ENCODE results near the gene SLC2A4. TPM values are rescaled to one million over a fixed set of nuclear protein-coding genes. Genes with fewer than 3 reads are reported as not detected.

SLC2A4 gene
- total RNA-seq, 2 donors from 2014 or later = 1.2 to 7.7 TPM

- no peak for TF ChIP-seq CTCF (IDR thresholded peaks at IDR 0.05)
- no peak for DNase-seq (ENCODE audit: low spot score)
- Histone ChIP-seq H3K9me3 (no peaks in the 10 kb centered on the region), H3K36me3 (peaks cover 38% of the 10 kb centered on the region), H3K27ac (no peak overlapping the region), H3K27me3 (replicated peaks; ENCODE audit: insufficient read depth) (no peaks in the 10 kb centered on the region), H3K4me3 (no peak overlapping the region), H3K4me1 (ENCODE audit: control insufficient read depth in 1 of 2, low read depth in 2 of 2) (peaks cover 3 to 17% of the 10 kb centered on the region in 2 donors)
- ATAC-seq (ENCODE audit: insufficient number of reproducible peaks, low FRiP score, low read depth) = no peak
Observed at GRCh38 chr17:7326186-7326585, 44.7 kb downstream of the SLC2A4 start.

- Histone ChIP-seq H3K27ac (no peak overlapping the region), H3K36me3 (peaks cover 29% of the 10 kb centered on the region), H3K4me3 (no peak overlapping the region), H3K9me3 (no peaks in the 10 kb centered on the region), H3K4me1 (ENCODE audit: control insufficient read depth in 1 of 2, low read depth in 2 of 2) (peaks cover 3 to 17% of the 10 kb centered on the region in 2 donors), H3K27me3 (replicated peaks; ENCODE audit: insufficient read depth) (no peaks in the 10 kb centered on the region)
- TF ChIP-seq CTCF (IDR thresholded peaks at IDR 0.05) = no peak
- DNase-seq (ENCODE audit: low spot score) = no peak
- no peak for ATAC-seq (ENCODE audit: insufficient number of reproducible peaks, low FRiP score, low read depth)
Observed at GRCh38 chr17:7327056-7327455, 45.5 kb downstream of the SLC2A4 start.

GRCh38 chr17:7327501-7327900 lies 46.0 kb downstream of the SLC2A4 start:
- no peaks in the 10 kb centered on the region for H3K9me3 ChIP-seq
- H3K27me3 ChIP-seq (replicated peaks; ENCODE audit: insufficient read depth) = no peaks in the 10 kb centered on the region
- no peak overlapping the region for H3K27ac ChIP-seq
- peaks cover 3 to 17% of the 10 kb centered on the region in 2 donors for H3K4me1 ChIP-seq (ENCODE audit: control insufficient read depth in 1 of 2, low read depth in 2 of 2)
- H3K36me3 ChIP-seq = peaks cover 25% of the 10 kb centered on the region
- H3K4me3 ChIP-seq = no peak overlapping the region
- no peak for ATAC-seq (ENCODE audit: insufficient number of reproducible peaks, low FRiP score, low read depth)
- TF ChIP-seq CTCF (IDR thresholded peaks at IDR 0.05) = no peak
- DNase-seq (ENCODE audit: low spot score) = no peak

- Histone ChIP-seq H3K27me3 (replicated peaks; ENCODE audit: insufficient read depth) (no peaks in the 10 kb centered on the region), H3K36me3 (peaks cover 20% of the 10 kb centered on the region), H3K9me3 (no peaks in the 10 kb centered on the region), H3K27ac (peak overlapping the region in 1 of 2 donors; percentile 98), H3K4me1 (ENCODE audit: control insufficient read depth in 1 of 2, low read depth in 2 of 2) (peaks cover 3 to 17% of the 10 kb centered on the region in 2 donors), H3K4me3 (no peak overlapping the region)
- DNase-seq (ENCODE audit: low spot score) = no peak
- no peak for ATAC-seq (ENCODE audit: insufficient number of reproducible peaks, low FRiP score, low read depth)
- TF ChIP-seq CTCF (IDR thresholded peaks at IDR 0.05) = no peak
Observed at GRCh38 chr17:7328009-7328408, 46.5 kb downstream of the SLC2A4 start.

GRCh38 chr17:7328840-7329373 lies 47.4 kb downstream of the SLC2A4 start, which contains the start of gene NEURL4:
TSS of gene NEURL4 (minus strand) at chr17:7329335. CDS start at chr17:7329312, 23 bp downstream.
- DNase-seq (ENCODE audit: low spot score) = no peak
- no peak for ATAC-seq (ENCODE audit: insufficient number of reproducible peaks, low FRiP score, low read depth)
- Histone ChIP-seq H3K4me1 (ENCODE audit: control insufficient read depth in 1 of 2, low read depth in 2 of 2) (peaks cover 3 to 17% of the 10 kb centered on the region in 2 donors), H3K4me3 (peak within 1 kb of the TSS; percentile 93), H3K27me3 (replicated peaks; ENCODE audit: insufficient read depth) (no peaks in the 10 kb centered on the region), H3K9me3 (no peaks in the 10 kb centered on the region), H3K36me3 (peaks cover 11% of the 10 kb centered on the region), H3K27ac (peak within 1 kb of the TSS; percentile 88 to 98)
- TF ChIP-seq CTCF (IDR thresholded peaks at IDR 0.05) = no peak
